HepG2 (cell line): ENCODE data around the gene NEURL1B.

Experiments
- CEBPG ChIP-seq: IDR thresholded peaks from 2 replicates; pipeline ENCODE4 v1.6.1; 2016
- FOXM1 ChIP-seq: sonication (generic); formaldehyde crosslinking; IDR thresholded peaks from 2 replicates; pipeline ENCODE4 v1.5.0; 2020; ENCODE audit warnings: missing genetic modification reagents
- HNRNPUL1 ChIP-seq: fragments of 200-400 bp; formaldehyde crosslinking; IDR thresholded peaks from 2 replicates; pipeline ENCODE4 v1.6.1; 2017; ENCODE audit warnings: low read depth, mild to moderate bottlenecking, low read length, moderate library complexity
- PAF1 ChIP-seq: IDR thresholded peaks from 2 replicates; pipeline ENCODE4 v1.6.1; 2016; ENCODE audit warnings: missing genetic modification reagents, missing compliant biosample characterization
- ZBTB8A ChIP-seq: sonication (generic); formaldehyde crosslinking; IDR thresholded peaks from 2 replicates; pipeline ENCODE4 v1.4.0; 2020; ENCODE audit warnings: mild to moderate bottlenecking, low read depth, missing genetic modification reagents, borderline replicate concordance
- ZNF10 ChIP-seq: sonication (generic); formaldehyde crosslinking; IDR thresholded peaks from 2 replicates; pipeline ENCODE4 v1.4.0; 2020; ENCODE audit warnings: mild to moderate bottlenecking, low read depth, missing genetic modification reagents, borderline replicate concordance
- TF ChIP-seq, protein P1 (sequence below): sonication (generic); formaldehyde crosslinking; IDR thresholded peaks from 2 replicates; pipeline ENCODE4 v1.5.0; 2020; ENCODE audit warnings: mild to moderate bottlenecking, missing genetic modification reagents
- TF ChIP-seq, protein P2 (sequence below): sonication (generic); formaldehyde crosslinking; IDR thresholded peaks from 2 replicates; pipeline ENCODE4 v1.8.1; 2022; ENCODE audit warnings: low read depth, mild to moderate bottlenecking, missing genetic modification reagents
- TF ChIP-seq, protein P3 (sequence below): sonication (generic); formaldehyde crosslinking; IDR thresholded peaks from 2 replicates; pipeline ENCODE4 v1.5.0; 2020; ENCODE audit warnings: mild to moderate bottlenecking, missing genetic modification reagents, moderate library complexity

DNA sequence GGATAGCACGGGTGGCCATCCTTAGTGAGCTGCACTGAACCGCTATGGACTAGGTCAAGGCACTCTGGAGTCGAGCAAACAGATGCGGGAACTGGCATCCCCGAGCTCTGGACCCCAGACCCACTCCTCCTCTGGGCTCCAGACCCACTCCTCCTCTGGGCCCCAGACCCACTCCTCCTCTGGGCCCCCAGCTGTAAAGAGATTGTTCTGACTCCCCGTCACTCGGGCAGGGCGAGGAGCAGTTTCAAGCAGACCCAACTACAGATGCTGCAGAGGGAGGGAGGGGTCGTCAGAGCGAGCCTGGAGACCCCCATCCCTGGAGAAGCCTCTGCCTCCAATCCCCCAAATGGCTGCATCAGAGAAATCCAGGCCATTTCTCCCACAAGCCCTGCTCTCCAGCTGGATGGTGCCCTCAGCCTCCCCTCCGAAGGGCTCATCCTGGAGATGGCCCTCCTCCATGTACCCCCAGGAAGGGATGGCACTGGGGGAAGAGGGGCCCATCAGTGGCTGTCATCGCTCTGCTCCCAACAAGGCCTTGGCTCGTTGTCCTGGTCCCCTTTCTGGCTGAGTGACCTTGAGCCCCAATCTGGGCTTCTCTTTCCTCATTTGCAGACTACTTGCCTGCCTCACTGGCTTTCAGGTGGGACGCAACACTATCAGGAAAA is 91.3 kb downstream of the NEURL1B start:
- TF ChIP-seq FOXM1 (CRISPR knock-in tag) (no peak), HNRNPUL1 (no peak), ZNF10 (CRISPR knock-in tag) (no peak), PAF1 (CRISPR knock-in tag) (no peak), ZBTB8A (no peak), CEBPG (CRISPR knock-in tag) (no peak)
- TF ChIP-seq, protein P1, sequence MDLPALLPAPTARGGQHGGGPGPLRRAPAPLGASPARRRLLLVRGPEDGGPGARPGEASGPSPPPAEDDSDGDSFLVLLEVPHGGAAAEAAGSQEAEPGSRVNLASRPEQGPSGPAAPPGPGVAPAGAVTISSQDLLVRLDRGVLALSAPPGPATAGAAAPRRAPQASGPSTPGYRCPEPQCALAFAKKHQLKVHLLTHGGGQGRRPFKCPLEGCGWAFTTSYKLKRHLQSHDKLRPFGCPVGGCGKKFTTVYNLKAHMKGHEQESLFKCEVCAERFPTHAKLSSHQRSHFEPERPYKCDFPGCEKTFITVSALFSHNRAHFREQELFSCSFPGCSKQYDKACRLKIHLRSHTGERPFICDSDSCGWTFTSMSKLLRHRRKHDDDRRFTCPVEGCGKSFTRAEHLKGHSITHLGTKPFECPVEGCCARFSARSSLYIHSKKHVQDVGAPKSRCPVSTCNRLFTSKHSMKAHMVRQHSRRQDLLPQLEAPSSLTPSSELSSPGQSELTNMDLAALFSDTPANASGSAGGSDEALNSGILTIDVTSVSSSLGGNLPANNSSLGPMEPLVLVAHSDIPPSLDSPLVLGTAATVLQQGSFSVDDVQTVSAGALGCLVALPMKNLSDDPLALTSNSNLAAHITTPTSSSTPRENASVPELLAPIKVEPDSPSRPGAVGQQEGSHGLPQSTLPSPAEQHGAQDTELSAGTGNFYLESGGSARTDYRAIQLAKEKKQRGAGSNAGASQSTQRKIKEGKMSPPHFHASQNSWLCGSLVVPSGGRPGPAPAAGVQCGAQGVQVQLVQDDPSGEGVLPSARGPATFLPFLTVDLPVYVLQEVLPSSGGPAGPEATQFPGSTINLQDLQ, result no peak
- TF ChIP-seq, protein P2, sequence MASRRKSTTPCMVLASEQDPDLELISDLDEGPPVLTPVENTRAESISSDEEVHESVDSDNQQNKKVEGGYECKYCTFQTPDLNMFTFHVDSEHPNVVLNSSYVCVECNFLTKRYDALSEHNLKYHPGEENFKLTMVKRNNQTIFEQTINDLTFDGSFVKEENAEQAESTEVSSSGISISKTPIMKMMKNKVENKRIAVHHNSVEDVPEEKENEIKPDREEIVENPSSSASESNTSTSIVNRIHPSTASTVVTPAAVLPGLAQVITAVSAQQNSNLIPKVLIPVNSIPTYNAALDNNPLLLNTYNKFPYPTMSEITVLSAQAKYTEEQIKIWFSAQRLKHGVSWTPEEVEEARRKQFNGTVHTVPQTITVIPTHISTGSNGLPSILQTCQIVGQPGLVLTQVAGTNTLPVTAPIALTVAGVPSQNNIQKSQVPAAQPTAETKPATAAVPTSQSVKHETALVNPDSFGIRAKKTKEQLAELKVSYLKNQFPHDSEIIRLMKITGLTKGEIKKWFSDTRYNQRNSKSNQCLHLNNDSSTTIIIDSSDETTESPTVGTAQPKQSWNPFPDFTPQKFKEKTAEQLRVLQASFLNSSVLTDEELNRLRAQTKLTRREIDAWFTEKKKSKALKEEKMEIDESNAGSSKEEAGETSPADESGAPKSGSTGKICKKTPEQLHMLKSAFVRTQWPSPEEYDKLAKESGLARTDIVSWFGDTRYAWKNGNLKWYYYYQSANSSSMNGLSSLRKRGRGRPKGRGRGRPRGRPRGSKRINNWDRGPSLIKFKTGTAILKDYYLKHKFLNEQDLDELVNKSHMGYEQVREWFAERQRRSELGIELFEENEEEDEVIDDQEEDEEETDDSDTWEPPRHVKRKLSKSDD, result no peak
- TF ChIP-seq, protein P3, sequence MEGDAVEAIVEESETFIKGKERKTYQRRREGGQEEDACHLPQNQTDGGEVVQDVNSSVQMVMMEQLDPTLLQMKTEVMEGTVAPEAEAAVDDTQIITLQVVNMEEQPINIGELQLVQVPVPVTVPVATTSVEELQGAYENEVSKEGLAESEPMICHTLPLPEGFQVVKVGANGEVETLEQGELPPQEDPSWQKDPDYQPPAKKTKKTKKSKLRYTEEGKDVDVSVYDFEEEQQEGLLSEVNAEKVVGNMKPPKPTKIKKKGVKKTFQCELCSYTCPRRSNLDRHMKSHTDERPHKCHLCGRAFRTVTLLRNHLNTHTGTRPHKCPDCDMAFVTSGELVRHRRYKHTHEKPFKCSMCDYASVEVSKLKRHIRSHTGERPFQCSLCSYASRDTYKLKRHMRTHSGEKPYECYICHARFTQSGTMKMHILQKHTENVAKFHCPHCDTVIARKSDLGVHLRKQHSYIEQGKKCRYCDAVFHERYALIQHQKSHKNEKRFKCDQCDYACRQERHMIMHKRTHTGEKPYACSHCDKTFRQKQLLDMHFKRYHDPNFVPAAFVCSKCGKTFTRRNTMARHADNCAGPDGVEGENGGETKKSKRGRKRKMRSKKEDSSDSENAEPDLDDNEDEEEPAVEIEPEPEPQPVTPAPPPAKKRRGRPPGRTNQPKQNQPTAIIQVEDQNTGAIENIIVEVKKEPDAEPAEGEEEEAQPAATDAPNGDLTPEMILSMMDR (CRISPR knock-in tag), result no peak
